OCI-LY3 (cell line): ENCODE data around the gene TCF12.

Experiments
- H2AFZ ChIP-seq: fragments of 200-600, 300-600 bp; shearing (Covaris generic); 2 replicates; pipeline ENCODE4 v1.6.0; 2014; ENCODE audit warnings: antibody characterized with exemption, low read depth, low read length
- H3K27ac ChIP-seq: fragments of 200-600, 300-600 bp; sonication (generic); 2 replicates; pipeline ENCODE4 v1.5.1; 2014; ENCODE audit warnings: mild to moderate bottlenecking, low read length, moderate library complexity, mixed read lengths
- H3K27me3 ChIP-seq: fragments of 200-600, 300-600 bp; sonication (generic); 2 replicates; pipeline ENCODE4 v1.6.1; 2014; ENCODE audit warnings: low read depth, low read length, mixed read lengths
- H3K36me3 ChIP-seq: fragments of 200-600, 300-600 bp; sonication (generic); replicated peaks from 2 replicates; pipeline ENCODE3; 2014; ENCODE audit warnings: low read depth, low read length, mixed read lengths
- H3K4me1 ChIP-seq: fragments of 300-600, 200-600 bp; sonication (generic); 2 replicates; pipeline ENCODE4 v1.6.1; 2014; ENCODE audit warnings: low read length, mixed read lengths
- H3K4me2 ChIP-seq: fragments of 200-600, 300-600 bp; sonication (generic); 2 replicates; pipeline ENCODE4 v1.6.1; 2014; ENCODE audit warnings: low read length, mixed read lengths
- H3K4me3 ChIP-seq: fragments of 300-600, 200-600 bp; sonication (generic); 2 replicates; pipeline ENCODE4 v1.5.1; 2014; ENCODE audit warnings: antibody characterized with exemption, mild to moderate bottlenecking, low read length, moderate library complexity
- H3K79me2 ChIP-seq: fragments of 300-600, 200-600 bp; shearing (Covaris generic); 2 replicates; pipeline ENCODE4 v1.6.1; 2014; ENCODE audit warnings: mild to moderate bottlenecking, low read length, mixed read lengths
- H3K9ac ChIP-seq: fragments of 300-600, 200-600 bp; shearing (Covaris generic); 2 replicates; pipeline ENCODE4 v1.6.0; 2014; ENCODE audit warnings: mild to moderate bottlenecking, low read length, moderate library complexity
- H3K9me3 ChIP-seq: fragments of 200-600, 300-600 bp; shearing (Covaris generic); 2 replicates; pipeline ENCODE4 v1.6.1; 2014; ENCODE audit warnings: low read length, mixed read lengths; ENCODE audit not compliant: insufficient read depth
- H4K20me1 ChIP-seq: fragments of 200-600, 300-600 bp; sonication (generic); 2 replicates; pipeline ENCODE4 v1.6.1; 2016; ENCODE audit warnings: low read length, mixed read lengths; ENCODE audit not compliant: insufficient read depth
- CTCF ChIP-seq: fragments of 200-600, 300-600 bp; sonication (generic); IDR thresholded peaks from 2 replicates; pipeline ENCODE4 v1.5.1; 2014; ENCODE audit warnings: antibody characterized with exemption, low read length, low read depth
- EZH2phosphoT487 ChIP-seq: fragments of 200-600 bp; shearing (Covaris generic); IDR thresholded peaks from 2 replicates; pipeline ENCODE4 v1.6.1; 2018; ENCODE audit warnings: antibody characterized with exemption, mixed run types, low read depth

TCF12 gene

GRCh38 chr15:57216288-57216687, 297.8 kb downstream of the TCF12 start:
- H3K36me3 ChIP-seq = no peaks in the 10 kb centered on the region
- H3K27me3 ChIP-seq = no peaks in the 10 kb centered on the region
- no peaks in the 10 kb centered on the region for H4K20me1 ChIP-seq
- no peak overlapping the region for H3K4me3 ChIP-seq
- peaks cover 28% of the 10 kb centered on the region for H3K79me2 ChIP-seq
- TF ChIP-seq EZH2phosphoT487 (no peak), CTCF (no peak)
- H2AFZ ChIP-seq = no peak overlapping the region
- H3K9ac ChIP-seq = no peak overlapping the region
- H3K9me3 ChIP-seq = no peaks in the 10 kb centered on the region
- H3K27ac ChIP-seq = no peak overlapping the region
- no peak overlapping the region for H3K4me2 ChIP-seq
- peaks cover 61% of the 10 kb centered on the region for H3K4me1 ChIP-seq

- Histone ChIP-seq H3K9ac (0 out of 2 replicates have a peak overlapping the region, but pooled peaks have one; percentile 43), H4K20me1 (no peaks in the 10 kb centered on the region), H2AFZ (no peak overlapping the region), H3K4me1 (peaks cover 75% of the 10 kb centered on the region), H3K4me3 (peak overlapping the region; percentile 70), H3K36me3 (no peaks in the 10 kb centered on the region), H3K9me3 (no peaks in the 10 kb centered on the region), H3K27ac (no peak overlapping the region), H3K4me2 (peak overlapping the region; percentile 53), H3K27me3 (no peaks in the 10 kb centered on the region), H3K79me2 (peaks cover 43% of the 10 kb centered on the region)
- TF ChIP-seq CTCF (no peak), EZH2phosphoT487 (no peak)
Observed at GRCh38 chr15:57217778-57218598, 299.5 kb downstream of the TCF12 start.

- no peak for TF ChIP-seq CTCF
- TF ChIP-seq EZH2phosphoT487 = no peak
- Histone ChIP-seq H3K9me3 (no peaks in the 10 kb centered on the region), H3K27ac (peak overlapping the region; percentile 16), H3K9ac (peak overlapping the region; percentile 43), H3K27me3 (no peaks in the 10 kb centered on the region), H3K4me3 (peak overlapping the region; percentile 70), H3K36me3 (no peaks in the 10 kb centered on the region), H4K20me1 (no peaks in the 10 kb centered on the region), H3K79me2 (peaks cover 49% of the 10 kb centered on the region), H3K4me1 (peaks cover 78% of the 10 kb centered on the region), H2AFZ (no peak overlapping the region), H3K4me2 (peak overlapping the region; percentile 53)
Observed at GRCh38 chr15:57218826-57219576, 300.6 kb downstream of the TCF12 start.

GRCh38 chr15:57220205-57220604, 301.8 kb downstream of the TCF12 start:
- Histone ChIP-seq H3K4me1 (peaks cover 77% of the 10 kb centered on the region), H2AFZ (no peak overlapping the region), H3K4me3 (peak overlapping the region; percentile 70), H3K4me2 (peak overlapping the region; percentile 39), H3K9me3 (no peaks in the 10 kb centered on the region), H4K20me1 (no peaks in the 10 kb centered on the region), H3K36me3 (no peaks in the 10 kb centered on the region), H3K9ac (peak overlapping the region; percentile 49; the same call in 1 of the 2 replicates), H3K79me2 (peaks cover 55% of the 10 kb centered on the region), H3K27me3 (no peaks in the 10 kb centered on the region), H3K27ac (peak overlapping the region; percentile 36)
- TF ChIP-seq CTCF (no peak), EZH2phosphoT487 (no peak)
